Activated T-cell treated with anti-CD3 and anti-CD28 coated beads, Interleukin-2, amount 50 U/mL, for 1 hour (primary cell): ENCODE results near the gene ADGRF5.
"Not testable (repeated sequence)": the region's sequence is repeated elsewhere in the genome, so short reads cannot be mapped to it uniquely, and the experiment has no call there.

Experiments
- DNase-seq: peaks from one replicate; pipeline ENCODE4 v3.0.0-alpha.2; 2020

Gene ADGRF5

DNA sequence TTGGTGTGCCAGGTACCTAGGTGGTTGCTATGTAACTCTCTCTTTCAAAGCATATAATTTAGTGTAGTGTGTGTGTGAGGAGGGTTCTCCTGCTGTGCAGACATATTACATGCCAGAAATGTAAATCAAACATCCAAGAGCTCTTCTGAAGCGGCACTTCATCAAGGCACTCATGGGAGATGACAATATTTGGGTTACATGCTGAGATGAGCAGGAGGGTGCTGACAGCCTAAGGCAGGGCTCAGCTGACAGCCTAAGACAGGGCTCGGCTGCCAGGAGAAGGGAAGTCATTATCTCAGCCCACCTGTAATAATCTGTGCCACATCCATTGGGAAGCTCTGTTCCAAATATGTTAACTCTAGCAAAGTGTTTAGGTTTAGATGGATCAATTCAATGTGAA lies 39.1 kb downstream of the ADGRF5 start:
- DNase-seq: no peak

DNA sequence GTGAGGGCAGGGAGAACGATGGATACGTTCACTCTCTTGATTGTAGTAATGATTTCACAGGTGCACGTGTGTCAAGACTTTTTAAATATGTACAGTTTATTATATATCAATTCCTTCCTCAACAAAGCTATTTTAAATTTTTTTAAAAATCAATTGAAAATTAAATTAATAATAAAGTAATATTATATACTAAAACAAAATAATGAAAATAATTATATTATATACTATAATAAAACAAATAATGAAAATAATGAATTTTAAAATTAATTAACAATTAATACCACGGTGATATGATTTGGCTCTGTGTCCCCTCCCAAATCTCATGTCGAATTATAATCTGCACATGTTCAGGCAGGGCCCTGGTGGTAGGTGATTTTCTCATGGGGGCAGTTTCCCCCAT lies 42.7 kb downstream of the ADGRF5 start:
- no peak for DNase-seq

DNA sequence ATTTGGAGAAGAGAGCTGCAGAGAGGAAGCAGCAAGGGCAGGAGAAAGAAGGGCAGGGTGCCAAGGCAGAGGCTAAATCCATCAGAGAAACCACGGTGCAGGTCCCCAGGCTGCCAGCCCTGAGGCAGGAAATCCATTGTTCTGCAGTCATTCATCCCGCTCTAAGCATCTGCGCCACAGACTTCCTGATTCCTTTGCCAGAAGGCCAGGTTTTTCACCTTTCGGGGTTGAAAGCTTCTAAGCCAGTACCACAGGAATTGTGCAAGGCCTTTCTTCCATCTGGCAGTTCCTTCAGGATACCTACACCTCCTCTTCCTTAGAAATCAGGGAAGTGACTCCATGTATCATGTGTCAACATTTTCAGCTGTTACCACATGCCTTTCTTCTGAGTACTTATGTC lies 45.6 kb downstream of the ADGRF5 start:
- no peak for DNase-seq

DNA sequence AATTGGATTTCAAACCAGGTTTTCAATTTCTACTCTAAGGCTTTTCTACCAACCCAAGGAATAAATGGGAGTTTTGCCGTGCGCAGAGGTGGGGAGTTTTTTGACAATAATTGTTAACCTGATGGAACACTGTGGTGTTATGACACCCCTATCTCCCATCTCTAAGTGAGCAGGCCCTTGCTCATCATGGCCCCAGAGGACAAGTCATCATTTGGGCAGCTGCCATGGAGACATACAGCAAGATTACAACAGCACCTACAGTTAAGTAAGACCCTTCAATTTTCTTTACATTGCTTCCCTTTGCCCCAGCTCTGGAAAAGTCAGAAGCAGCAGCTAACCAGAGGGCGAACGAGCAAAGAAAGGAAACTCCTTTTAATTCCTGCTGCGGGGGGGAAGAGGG lies 54.3 kb downstream of the ADGRF5 start:
- no peak for DNase-seq

DNA sequence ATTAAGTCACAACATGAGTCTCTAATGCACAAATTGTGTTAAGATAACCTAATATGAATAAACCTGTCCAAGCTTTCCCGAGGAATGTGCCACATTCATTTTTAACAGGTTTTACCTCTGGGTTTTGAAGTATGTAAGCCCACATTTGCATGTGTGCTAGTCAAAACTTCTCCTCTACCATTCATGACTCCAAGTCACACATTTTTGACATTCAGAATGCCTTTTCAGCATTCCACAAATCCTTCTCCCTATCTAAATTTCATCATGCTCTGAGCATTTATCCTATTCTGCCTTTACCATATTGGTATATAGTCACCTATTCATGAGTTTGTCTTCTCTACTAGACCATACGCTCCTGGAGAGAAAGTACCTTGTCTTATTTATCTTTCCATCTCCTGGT lies 56.5 kb downstream of the ADGRF5 start:
- no peak for DNase-seq

DNA sequence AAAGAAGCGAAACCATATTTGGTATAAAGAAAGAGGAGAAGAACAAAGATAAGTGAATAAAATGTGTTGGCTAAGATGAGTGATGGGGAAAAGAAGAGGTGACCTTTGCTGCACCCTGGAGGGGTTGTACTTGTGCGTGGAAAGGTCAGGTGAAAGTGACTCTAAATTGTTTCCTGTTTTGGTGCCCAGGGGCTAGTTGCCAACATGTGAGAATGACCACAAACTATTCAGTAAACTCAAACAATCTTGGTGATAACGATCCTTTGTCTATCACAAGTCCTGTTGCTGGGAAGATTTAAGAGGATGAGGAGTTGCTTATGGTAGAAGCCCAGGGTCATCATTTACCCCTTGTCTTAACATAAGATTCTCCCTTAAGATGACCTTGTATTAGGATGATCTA lies 57.9 kb downstream of the ADGRF5 start:
- DNase-seq: no peak

DNA sequence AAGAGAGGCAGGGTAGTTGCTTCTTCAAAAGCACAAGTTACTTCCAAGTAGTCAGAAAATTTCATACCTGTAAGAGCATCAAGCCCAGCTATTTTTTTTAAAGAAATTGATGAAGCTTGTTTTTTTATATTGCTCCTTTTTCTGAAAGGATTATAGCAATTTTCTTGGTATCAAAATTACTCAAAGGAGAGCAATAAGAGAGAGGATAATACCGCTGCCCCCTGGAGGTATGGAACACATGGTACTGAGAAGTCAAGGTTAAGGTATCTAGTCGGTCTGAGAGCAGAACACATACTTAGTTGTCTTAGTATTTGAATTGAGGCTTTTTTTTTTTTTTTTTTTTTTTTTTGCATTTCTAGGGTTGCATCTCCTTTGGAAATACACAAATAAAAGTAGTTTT lies 59.4 kb downstream of the ADGRF5 start:
- no peak for DNase-seq

DNA sequence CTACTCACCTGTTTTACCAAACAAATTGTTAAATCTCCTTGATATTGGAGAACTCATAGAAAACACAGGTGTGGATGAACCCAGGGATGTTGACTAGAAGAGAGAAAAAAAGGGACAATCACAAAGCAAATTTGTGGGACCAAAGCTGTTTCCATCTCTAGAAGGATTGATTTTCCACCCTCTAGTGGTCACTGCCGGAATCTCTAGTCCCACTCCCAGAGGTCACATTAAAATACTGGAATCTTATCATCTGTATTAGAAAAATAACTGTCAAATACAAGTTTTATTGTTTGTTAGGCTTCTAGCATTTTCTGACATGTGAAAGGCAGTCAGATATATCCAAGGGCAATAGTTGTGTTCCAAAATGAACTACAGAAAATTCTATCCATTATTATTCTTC lies 65.8 kb downstream of the ADGRF5 start:
- DNase-seq: not testable (repeated sequence)

DNA sequence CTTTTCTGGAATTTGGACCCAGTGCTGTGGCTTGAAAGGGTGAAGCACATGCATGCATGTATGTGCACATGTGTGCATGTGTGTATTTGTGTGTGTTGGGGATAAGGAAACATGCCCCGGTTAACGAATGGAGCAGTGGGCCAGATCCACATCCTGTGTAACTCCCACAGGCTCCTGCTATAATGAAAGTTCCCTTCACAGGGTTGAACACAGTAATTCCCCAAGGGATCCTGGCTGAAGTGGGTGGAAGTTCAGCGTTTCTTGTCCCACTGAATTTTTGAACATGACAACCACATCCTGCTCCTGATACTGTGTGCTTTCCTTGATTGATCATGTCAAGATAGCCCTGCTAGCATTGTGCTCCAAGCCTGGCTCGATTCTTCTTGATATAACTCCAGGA lies 70.2 kb downstream of the ADGRF5 start:
- not testable (repeated sequence) for DNase-seq

DNA sequence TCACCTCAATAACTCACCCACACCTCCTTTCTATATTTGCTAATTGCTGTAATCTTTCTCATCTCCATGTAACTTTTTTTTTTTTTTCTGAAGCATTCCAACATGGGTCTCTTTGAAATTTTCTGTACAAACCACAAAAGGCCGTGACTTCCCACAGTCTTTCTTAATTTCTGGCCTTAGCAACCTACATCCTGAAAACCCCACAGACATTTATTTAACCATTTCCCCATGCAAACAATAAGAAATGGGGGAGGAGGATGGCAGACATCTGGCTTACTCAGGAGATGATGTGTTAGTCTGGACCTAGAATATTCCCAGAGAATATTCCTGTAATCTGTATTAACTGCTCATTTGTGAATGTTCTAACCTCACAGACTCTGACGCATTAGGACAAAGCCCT lies 70.9 kb downstream of the ADGRF5 start:
- no peak for DNase-seq

DNA sequence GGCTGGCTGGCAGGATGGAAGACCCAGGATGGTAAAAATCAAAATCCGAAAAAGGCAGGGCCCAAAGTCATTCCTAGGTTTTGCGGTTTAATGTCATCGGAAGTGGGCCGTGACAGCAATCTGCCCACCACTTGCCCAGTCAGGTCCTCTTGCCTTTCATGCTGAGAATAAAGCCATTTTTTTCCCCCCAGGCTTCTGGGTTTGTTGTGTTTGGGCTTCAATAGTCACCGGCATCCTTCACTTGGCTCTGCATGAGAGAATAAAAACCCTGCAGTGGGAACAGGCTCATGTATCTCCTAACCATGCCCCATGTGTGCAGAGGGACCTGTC lies 72.4 kb downstream of the ADGRF5 start:
- DNase-seq: no peak

DNA sequence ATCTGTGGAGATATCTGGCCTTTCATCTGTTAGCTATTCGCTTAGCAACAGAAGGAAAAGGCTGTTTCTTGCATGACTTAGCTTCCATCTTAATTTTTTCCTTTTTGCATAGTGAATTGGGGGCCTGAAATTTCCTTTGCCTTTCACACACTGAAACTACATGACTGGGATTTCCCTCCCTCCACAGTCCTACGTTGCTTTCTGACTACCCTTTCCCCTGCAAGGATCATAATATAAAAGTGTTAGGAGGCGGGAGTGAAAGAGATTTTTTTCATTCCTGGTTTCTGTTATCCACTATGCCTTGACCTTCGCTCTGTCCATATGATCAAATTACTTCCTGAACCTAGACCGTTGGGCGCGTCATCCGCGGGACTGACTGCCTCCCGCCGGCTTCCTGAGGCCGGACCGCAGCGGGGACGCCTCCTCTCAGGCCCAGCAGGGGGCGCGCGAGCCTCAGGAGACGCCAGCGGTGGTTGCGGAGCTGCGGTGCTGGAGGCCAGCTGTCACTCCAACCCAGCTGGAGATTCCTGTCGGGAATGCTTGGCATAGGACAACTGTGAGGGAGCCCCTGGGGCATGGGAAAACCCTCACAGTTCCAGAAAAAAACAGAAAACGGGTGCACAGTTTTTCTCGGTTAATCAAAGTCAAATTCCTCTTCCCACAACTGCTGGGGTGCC lies 72.9 kb downstream of the ADGRF5 start:
- DNase-seq: peak; percentile 63

DNA sequence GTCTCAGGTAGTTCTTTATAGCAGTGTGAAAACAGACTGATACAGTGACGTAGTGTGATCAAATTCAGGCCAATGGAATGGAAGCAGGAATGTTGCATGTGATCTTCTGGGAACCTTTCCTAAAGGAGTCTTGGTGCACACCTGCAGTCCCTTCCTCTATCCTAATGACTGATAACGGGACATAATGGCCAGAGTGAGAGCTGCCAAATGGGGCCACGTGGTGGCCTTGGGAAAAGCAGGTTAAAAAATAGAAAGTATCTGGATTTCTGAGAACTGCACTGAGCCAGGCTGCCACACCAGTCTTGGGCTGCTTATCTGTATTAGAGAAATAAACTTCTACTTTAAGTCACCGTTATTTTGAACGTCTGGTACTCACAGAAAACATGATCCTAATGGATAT lies 76.6 kb downstream of the ADGRF5 start:
- no peak for DNase-seq

DNA sequence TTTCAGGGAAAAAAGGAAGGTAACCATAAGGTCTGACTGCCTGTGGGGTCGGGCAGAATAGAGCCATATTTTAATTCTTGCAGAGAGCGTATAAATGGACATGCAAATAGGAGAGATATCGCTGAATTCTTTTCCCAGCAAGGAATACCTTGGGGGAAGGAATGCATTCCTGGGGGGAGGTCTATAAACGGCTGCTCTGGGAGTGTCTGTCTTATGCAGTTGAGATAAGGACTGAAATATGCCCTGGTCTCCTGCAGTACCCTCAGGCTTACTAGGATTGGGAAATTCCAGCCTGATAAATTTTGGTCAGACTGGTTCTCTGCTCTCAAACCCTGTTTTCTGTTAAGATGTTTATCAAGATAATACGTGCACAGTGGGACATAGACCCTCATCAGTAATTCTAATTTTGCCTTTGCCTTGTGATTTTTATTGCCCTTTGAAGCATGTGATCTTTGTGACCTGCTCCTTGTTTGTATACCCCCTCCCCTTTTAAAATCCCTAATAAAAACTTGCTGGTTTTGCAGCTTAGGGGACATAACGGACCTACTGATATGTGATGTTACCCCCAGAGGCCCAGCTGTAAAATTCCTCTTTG lies 79.4 kb downstream of the ADGRF5 start:
- not testable (repeated sequence) for DNase-seq

DNA sequence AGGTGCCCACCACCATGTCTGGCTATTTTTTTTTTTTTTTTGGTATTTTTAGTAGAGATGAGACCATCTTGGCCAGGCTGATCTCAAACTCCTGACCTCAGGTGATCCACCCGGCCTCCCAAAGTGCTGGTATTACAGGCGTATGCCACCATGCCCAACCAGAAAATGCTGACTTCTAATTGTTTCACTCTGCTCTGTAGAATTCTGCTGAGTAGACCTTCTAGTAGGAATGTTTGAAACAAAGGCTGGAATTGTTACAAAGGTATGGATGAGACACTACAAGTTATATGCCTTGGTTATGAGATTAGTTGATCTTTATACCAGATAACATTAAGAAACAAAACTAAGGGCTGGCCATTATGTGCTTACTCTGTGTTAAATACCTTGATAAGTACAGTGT lies 83.7 kb downstream of the ADGRF5 start:
- DNase-seq: no peak

DNA sequence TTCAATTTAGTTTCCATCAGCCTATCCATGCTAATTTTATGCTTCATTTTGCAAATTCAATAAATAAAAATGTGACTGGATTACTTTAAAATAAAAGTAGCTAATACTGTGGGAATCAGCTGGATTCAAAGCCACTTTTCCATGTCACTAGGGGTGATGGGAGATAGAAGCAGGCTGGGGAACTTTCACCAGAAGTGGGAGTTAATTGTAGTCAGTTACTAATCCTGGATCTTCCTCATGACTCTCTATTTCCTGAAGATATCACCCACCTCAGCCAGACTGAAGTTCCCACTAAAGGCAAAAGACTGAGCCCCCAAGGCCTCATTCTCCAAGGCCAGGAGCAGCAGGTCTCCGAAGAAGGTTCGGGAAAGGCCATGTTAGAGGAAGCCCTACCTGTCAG lies 86.7 kb downstream of the ADGRF5 start:
- not testable (repeated sequence) for DNase-seq

DNA sequence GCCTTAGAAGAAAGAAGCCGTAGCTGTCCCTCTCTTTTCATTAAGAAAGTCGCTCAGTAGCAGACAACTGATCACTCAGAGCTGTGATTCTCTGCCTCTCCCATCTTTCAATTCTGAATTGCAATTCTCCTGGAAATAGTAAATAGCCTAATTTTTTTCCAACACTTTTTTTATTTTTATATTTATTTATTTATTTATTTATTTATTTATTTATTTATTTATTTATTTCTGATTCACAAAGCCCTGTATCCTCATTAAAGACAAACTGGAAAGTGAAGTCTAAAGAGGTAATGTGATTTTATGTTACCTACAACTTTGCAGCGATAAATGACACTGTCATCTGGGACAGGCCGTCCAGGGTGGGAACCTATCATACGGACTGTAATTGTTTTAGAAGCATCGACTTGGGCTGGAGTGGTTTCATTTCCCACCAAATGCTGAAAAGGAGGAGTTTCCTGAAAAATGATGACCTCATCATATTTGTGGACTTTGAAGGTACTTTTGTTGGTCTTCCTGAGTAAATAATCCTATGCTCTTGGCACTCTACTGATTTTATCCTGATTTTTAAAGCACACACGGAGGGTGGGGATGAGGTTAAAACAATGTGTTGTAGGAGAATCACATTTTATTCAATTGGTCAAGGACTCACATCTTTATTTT lies 87.4 kb downstream of the ADGRF5 start:
- DNase-seq: not testable (repeated sequence)

DNA sequence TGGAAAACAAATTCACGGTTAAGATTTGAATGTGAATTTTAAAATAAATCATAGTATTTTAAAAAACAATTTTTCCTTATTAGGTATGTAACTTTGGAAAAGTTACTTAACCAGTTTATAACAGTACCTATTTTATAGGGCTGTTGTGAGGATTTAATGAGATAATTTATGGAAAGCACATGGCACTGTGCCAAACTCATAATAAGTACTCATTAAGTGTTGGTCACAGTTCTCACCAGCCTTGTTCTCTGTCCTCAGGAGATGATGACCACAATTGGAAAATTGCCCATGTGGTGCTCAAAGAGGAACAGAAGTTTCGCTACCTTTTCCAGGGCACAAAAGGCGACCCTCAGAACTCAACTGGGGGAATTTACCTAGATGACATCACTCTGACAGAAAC lies 88.9 kb downstream of the ADGRF5 start:
- DNase-seq: no peak

DNA sequence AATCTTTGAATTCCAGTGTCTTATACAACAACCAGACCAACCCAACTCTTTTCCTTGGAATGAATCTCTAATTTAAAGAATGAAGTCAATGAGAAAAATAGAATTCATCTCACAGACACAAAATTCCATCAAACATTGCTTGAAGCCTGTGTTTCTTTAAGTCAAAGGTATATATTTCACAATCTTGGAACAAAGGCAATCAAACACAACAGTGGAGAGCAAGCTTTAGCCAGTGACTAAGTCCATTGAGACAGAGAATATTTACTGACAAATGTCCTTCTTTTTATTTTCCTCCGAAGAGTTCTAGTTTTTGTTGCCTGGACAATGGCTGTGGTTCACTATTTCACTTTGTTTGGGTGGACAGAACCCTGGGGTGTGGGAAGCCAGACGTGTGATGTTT lies 92.8 kb downstream of the ADGRF5 start:
- no peak for DNase-seq

DNA sequence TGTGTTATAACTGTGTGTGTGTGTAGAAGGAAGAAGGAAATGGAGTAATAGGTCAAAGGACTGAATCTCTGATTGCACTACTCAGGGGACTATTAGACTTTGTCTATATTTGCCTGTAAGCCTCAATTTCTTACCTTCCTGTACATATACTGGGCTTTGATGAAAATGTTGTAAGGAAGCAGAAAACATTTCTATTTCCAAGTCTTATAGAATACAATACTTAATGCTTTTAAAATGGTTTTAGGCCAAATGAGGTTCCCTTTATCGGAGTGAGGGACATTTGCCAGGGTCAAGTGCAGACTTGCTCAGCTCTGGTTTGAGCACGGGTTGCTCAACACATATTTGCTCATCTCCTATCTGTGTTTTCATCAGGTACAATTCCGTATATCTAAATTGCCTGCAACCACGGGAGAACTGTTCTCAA lies 100.3 kb downstream of the ADGRF5 start:
- no peak for DNase-seq

DNA sequence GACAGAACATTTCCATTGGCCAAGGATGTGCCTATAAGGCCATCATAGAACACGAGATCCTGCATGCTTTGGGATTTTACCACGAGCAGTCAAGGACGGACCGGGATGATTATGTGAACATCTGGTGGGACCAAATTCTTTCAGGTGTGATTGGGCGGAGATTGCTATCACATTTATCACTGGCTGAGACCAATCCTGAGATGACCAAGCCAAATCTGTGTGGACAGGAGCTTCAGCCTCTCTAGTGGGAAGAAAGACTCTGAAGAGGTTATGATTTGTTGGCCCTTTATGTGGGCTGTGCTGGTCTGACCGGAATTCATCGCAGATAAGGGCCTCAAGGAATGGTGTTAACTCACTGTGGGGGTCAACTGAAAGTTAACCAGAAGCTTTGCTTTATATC lies 102.2 kb downstream of the ADGRF5 start:
- DNase-seq: no peak

DNA sequence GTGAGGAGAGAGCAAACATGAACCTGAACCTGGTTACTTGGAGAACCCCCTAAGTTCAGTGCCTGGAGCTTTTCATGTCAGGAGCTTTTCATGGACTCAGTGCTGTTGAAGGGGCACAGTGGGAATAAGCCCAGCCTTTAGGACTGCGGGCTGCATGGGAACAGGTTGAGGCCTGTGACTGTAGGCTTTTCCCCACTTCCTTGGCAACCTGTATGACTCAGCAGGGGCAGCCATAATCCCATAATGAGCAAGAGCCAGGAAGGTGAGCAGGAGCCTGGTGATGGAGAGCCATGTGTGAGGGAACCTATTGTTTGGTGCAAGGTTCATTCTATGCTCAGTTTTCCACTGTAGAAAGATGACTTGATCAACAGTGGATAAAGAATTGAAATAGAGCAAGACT lies 105.1 kb downstream of the ADGRF5 start:
- no peak for DNase-seq

DNA sequence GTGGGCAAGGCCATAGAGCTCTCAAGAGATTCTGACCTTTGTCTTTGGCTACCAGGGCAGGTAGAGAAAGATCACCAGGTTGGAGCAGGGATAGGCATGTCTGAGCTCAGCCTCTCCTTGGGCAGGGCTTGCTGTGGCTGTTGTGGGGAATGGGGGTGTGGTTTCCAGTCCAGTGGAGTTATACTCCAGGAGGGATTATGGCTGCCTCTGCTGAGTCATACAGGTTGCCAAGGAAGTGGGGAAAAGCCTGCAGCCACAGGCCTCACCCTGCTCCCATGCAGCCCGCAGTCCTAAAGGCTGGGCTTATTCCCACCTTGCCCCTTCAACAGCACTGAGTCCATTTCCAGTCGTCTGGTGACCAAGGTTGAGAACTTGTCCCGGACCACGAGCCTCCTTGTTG lies 106.6 kb downstream of the ADGRF5 start:
- no peak for DNase-seq

DNA sequence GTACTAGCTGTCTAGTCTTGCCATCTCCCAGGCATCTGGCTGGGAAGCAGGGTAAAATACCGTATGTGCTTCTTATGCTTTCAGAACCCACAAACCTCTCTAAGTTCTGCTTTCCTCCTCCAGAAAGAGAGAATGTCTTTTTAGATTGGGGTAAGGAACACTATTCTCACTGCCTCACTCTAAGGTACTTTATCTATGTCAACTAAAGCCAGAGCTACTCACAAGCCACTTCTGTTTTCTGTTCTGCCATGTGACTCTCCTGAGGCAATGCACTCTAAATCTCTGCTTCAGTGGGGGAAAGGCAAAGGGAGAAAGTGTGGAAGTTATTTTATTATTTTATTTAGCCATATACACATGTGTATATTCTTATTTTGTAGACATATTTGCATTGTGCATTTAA lies 112.9 kb downstream of the ADGRF5 start:
- DNase-seq: no peak
